HepG2 (cell line): ENCODE results near the gene H6PD.

Experiments
- E2F2 ChIP-seq: sonication (generic); formaldehyde crosslinking; IDR thresholded peaks from 2 replicates; pipeline ENCODE4 v1.4.0; 2020; ENCODE audit warnings: missing genetic modification reagents, borderline replicate concordance
- NR3C1 ChIP-seq: sonication (generic); formaldehyde crosslinking; IDR thresholded peaks from 2 replicates; pipeline ENCODE4 v1.4.0; 2020; ENCODE audit warnings: missing genetic modification reagents

- TF ChIP-seq E2F2 (CRISPR knock-in tag) (no peak), NR3C1 (CRISPR knock-in tag) (no peak)
These were observed 41.3 kb upstream of the H6PD start for GRCh38 chr1:9193233-9193625.
